ENCODE measurements around the gene FH.

DNA sequence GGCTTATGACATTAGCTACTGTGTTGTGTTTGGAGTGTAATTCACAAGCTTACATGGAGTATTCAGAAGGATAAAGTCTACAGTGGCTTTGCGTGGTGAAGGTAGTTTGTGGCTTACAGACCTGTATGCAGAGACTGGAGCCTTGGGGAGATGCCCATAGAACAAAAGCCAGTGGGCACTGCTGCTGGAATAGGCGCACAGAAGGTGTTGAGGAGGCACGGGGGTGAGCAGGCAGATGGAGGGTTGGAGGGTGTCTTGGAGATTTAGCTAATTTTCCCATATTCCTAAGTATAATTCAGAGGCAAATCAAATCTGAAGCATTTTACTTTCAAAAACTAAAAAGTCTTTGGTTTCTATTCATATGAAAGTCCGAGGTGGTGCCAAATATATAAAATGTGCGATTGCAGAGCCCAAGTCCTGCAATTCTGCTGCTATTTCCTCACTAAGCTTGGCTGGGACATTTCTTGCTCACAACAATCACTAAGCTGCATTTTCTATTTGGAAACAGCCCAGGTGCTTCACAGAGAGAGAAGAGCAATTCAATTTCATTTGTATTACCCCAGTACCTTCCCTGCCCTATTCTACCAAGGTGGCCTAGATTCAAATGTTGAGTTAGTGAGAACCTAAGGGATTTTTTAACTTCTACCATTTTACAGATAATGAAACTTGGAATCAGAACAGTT is 48.5 kb downstream of the FH start:
- TF ChIP-seq TCF12 (IDR thresholded peaks at IDR 0.05; ENCODE audit: low read depth, low read length) = no peak
- no peak for TF ChIP-seq EP300 (IDR thresholded peaks at IDR 0.05; ENCODE audit: borderline replicate concordance in 1 of 2, control insufficient read depth in 1 of 2, low read depth in 2 of 2, low read length in 2 of 2)
- no peak for TF ChIP-seq SMAD5 (IDR thresholded peaks at IDR 0.05; ENCODE audit: low read depth)
- no peak for TF ChIP-seq MTA3 (IDR thresholded peaks at IDR 0.05; ENCODE audit: borderline replicate concordance, low read length)
- TF ChIP-seq RELA (IDR thresholded peaks at IDR 0.05; ENCODE audit: borderline replicate concordance, partially characterized antibody) = no peak
- no peak for TF ChIP-seq EZH2 (IDR thresholded peaks at IDR 0.05; ENCODE audit: borderline replicate concordance, control insufficient read depth, low read depth, low read length)
- TF ChIP-seq CTCF (IDR thresholded peaks at IDR 0.05 in 2 of 3, conservative IDR thresholded peaks at IDR 0.05 in 1 of 3; ENCODE audit: control insufficient read depth in 2 of 3, extremely low read depth in 1 of 3, insufficient read depth in 1 of 3, low read depth in 3 of 3, low read length in 3 of 3) = no peak
- no peak for TF ChIP-seq CBX3 (IDR thresholded peaks at IDR 0.05; ENCODE audit: borderline replicate concordance, low read depth)
- TF ChIP-seq ATF7 (IDR thresholded peaks at IDR 0.05; ENCODE audit: low read depth) = no peak
- TF ChIP-seq RFX5 (IDR thresholded peaks at IDR 0.05; ENCODE audit: low read depth, low read length) = no peak
- no peak for TF ChIP-seq TAF1 (IDR thresholded peaks at IDR 0.05; ENCODE audit: borderline replicate concordance, low read depth, low read length)
- no peak for TF ChIP-seq MEF2A (IDR thresholded peaks at IDR 0.05; ENCODE audit: insufficient read depth, low read depth, low read length)
- no peak for TF ChIP-seq KDM1A (IDR thresholded peaks at IDR 0.05; ENCODE audit: borderline replicate concordance)
